ENCODE measurements around the gene LY6G5B. TPM values are rescaled to one million over a fixed set of nuclear protein-coding genes. Genes with fewer than 3 reads are reported as not detected.

LY6G5B gene
- total RNA-seq, 2 experiments from 2014 or later: 16.1 to 25.0 TPM

DNA sequence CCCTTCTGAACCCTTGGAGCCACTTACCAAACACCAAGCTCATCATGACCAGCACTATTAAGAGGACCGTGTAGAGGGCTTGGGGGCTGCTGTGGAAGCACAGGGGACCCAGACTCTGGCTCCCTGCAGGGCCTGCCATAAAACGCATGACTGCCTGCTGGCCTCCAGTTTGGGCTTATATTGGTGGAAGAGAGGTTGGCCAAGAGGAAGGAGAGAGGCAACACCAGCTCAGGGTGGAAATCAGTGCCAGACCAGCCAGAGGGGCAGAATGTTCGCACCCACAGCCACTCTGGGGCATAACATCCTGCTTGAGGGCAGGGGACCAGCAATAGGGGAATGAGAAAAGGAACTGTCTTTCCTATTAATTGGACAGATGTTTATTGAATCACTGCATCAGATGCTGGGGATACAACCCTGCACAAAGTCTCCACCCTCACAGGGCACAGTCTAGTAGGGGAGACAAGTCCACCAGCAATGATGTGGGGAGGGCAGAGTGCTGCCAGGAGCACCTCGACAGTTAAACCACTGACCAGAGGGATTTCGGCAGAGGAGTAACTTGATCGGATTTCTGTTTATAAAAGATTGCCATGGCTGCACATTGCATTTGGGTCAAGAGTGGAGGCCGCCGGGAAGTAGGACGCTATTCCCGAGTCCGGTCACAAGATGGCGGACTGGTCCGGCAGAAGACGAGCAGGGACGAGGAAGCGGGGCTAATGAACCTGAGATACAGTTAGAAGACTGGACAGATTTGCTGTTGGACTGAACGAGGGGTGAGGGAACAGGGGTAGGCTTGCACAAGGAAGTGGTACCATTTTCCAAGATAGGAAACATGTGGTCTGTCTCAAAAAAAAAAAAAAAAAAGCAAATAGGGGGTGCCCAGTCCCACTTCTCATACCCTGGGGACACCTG lies 10.7 kb downstream of the LY6G5B start, which contains the start of gene LY6G5C:
LY6G5C (minus strand) TSS at position 842 of the 909 bp plus-strand sequence; CDS start at position 148, 694 bp downstream.
- H3K27ac Mint-ChIP-seq: peak within 1 kb of the TSS; percentile 78
- H3K4me1 Mint-ChIP-seq: peaks cover 34% of the 10 kb centered on the region
- ATAC-seq: peak; percentile 78
- H3K27me3 Mint-ChIP-seq: no peaks in the 10 kb centered on the region
- no peaks in the 10 kb centered on the region for H3K9me3 Mint-ChIP-seq (ENCODE audit: low read depth)
- H3K36me3 Mint-ChIP-seq: no peaks in the 10 kb centered on the region
- CTCF ChIA-PET: interaction anchor here (0.6 to 2.3 kb wide), 27 partner anchors 9 to 278 kb away, joined by 3 to 28 read pairs (median 4); partner anchors contain the start of genes ABHD16A, HSPA1B, MSH5 and NELFE
- H3K4me3 Mint-ChIP-seq: peak within 1 kb of the TSS; percentile 71
- DNase-seq: peak; percentile 80

DNA sequence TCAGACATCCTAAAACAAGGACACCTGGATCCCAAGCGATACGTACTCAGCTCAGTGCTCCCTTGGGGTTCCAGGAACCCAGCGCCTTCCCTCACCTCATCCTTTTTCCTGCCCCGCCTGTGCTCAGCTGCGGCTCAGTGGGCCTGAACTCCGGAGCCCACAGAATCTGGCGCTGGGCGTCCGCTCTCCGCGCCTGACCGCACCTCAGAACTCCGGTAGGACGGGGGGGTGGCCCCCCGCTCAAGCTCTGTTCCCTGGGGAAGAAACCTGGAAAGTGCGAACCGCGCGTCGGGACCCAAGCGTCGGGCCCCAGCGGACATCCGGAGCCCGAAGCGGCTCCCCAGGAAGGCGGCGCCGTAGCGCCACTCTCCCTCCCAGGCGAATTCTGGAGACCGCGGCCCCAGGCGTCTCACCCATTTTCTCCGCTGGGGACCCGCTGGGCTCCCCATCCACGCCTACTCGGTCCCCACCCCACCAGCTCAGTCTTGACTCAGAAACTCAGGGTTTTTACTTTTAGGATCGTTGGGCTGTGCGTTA lies 11.4 kb downstream of the LY6G5B start:
- Mint-ChIP-seq H3K27me3 (no peaks in the 10 kb centered on the region), H3K27ac (peak overlapping the region; percentile 78), H3K36me3 (no peaks in the 10 kb centered on the region), H3K4me3 (peak overlapping the region; percentile 71), H3K9me3 (ENCODE audit: low read depth) (no peaks in the 10 kb centered on the region), H3K4me1 (peaks cover 34% of the 10 kb centered on the region)
- peak; percentile 70 for ATAC-seq
- CTCF ChIA-PET: interaction anchor here (0.7 to 2.3 kb wide), 25 partner anchors 10 to 277 kb away, joined by 3 to 28 read pairs (median 4); partner anchors contain the start of genes ABHD16A, HSPA1B, MSH5 and NELFE
- peak; percentile 57 for DNase-seq

DNA sequence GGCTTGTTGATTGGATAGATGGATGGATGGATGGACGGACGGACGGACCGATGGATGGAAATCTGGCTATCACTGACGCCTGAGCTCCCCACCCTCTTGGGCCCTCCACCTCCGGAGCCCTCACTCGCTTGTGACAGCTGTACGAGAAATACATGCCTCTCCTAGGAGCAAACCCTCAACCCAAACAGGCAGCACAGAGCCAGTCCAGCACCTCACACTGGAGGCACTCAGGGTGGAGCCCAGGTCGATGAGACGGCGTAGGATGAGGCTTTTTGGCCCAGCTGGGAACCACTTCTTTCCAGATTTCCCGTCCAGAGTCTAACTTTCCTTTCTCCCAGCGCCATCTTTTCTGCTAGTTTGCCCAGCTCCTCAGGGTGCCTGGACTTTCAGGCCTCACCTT lies 13.8 kb downstream of the LY6G5B start:
- CTCF ChIA-PET: interaction anchor here (0.7 to 2.9 kb wide), 4 partner anchors 29 to 86 kb away, joined by 3 to 9 read pairs (median 6); no protein-coding TSS in a partner anchor
- H3K9me3 Mint-ChIP-seq (ENCODE audit: low read depth): no peaks in the 10 kb centered on the region
- no peaks in the 10 kb centered on the region for H3K27me3 Mint-ChIP-seq
- H3K36me3 Mint-ChIP-seq: peaks cover 5% of the 10 kb centered on the region
- no peak overlapping the region for H3K4me3 Mint-ChIP-seq
- ATAC-seq (no peak), DNase-seq (no peak)
- no peak overlapping the region for H3K27ac Mint-ChIP-seq
- H3K4me1 Mint-ChIP-seq: peaks cover 22% of the 10 kb centered on the region

DNA sequence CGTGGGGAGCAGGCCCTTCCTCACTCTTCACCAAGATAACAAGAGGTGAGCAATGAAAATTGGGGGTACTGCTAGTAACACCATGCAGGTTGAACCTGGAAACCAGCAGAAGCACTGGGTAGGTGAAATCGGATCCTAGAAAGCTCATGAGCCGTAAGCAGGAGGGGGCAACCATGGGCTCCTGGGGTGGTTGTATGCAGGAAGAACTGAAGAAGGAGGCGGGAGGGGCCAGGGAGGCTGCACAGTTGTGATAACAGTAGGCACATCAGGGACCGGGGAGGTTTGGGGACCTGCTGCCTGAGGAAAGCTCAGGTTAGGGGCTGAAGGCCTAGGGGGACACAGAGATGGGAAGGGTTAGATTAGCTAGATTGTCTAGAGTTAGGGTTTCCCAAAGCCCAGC lies 16.7 kb downstream of the LY6G5B start:
- CTCF ChIA-PET: interaction anchor here (1.5 kb wide), 1 partner anchor 52 kb away, joined by 3 read pairs; no protein-coding TSS in a partner anchor
- Mint-ChIP-seq H3K9me3 (ENCODE audit: low read depth) (no peaks in the 10 kb centered on the region), H3K27me3 (no peaks in the 10 kb centered on the region), H3K4me1 (peaks cover 2% of the 10 kb centered on the region), H3K27ac (no peak overlapping the region), H3K36me3 (peaks cover 10% of the 10 kb centered on the region), H3K4me3 (no peak overlapping the region)
- ATAC-seq: no peak
- no peak for DNase-seq

DNA sequence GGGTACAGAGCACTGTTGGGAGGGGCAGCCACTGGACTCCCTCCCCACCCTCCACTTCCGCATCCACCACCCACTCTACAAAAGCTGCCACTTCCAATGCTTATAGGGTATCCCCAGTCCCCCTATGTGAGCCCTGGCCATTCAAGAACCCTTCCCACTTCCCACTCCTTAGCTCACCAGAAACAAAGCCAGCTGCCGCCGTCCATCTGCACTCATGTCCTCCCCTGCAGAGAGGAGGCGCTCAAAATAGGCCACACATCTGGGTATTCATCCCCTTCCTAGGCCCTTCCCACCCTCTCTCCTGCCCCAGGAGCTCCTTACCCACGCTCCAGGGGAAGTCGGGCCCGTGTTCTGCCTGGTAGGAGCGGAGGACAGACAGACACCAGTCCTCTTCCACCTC lies 17.5 kb downstream of the LY6G5B start:
- no peak overlapping the region for H3K27ac Mint-ChIP-seq
- H3K27me3 Mint-ChIP-seq: no peaks in the 10 kb centered on the region
- CTCF ChIA-PET: interaction anchor here (1.5 kb wide), 1 partner anchor 52 kb away, joined by 3 read pairs; no protein-coding TSS in a partner anchor
- ATAC-seq (no peak), DNase-seq (no peak)
- H3K36me3 Mint-ChIP-seq: peaks cover 12% of the 10 kb centered on the region
- H3K4me3 Mint-ChIP-seq: no peak overlapping the region
- no peaks in the 10 kb centered on the region for H3K4me1 Mint-ChIP-seq
- no peaks in the 10 kb centered on the region for H3K9me3 Mint-ChIP-seq (ENCODE audit: low read depth)

DNA sequence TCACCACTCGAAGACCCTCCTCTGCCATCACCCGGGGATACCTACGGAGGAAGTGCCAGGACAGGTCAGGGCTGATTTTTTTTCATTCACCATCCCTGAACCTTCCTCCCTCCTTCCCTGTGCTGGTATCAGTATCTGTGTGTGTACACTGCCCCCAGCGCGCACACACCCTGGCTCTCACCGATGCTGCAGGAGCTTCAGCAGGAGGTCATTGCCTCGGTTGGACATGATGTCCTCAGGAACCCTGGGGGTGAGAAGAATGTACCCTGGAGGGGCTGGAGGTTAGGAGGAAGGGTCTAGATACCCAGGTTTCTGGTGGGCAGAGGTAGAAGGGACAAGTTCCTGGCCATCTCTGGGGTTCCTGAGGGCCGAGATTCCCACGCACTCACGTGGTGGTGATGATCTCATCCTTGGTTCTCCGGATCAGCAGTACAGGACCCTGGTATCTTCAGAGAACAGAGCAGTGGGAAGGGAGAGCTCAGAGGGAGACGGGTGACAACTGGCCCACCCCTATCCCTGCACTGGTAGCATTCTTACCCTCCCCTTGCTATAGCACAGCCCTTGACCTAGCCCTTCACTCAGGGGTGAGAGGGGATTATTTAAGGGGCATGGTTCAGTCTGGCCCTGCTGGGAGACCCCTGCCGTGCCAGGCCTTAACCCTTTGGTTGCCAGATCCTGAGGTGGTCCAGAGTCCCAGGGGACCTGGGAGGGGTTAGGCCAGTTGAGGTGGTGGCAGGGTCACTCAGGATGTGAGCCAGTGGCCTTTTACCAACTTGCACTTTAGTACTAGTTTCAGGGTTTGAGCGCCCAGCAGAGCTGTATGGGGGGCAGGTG lies 18.3 kb downstream of the LY6G5B start:
- CTCF ChIA-PET: interaction anchor here (1.5 kb wide), 1 partner anchor 51 kb away, joined by 3 read pairs; no protein-coding TSS in a partner anchor
- Mint-ChIP-seq H3K27me3 (no peaks in the 10 kb centered on the region), H3K4me1 (no peaks in the 10 kb centered on the region), H3K36me3 (peaks cover 14% of the 10 kb centered on the region), H3K27ac (no peak overlapping the region), H3K4me3 (no peak overlapping the region), H3K9me3 (ENCODE audit: low read depth) (no peaks in the 10 kb centered on the region)
- DNase-seq (no peak), ATAC-seq (no peak)

DNA sequence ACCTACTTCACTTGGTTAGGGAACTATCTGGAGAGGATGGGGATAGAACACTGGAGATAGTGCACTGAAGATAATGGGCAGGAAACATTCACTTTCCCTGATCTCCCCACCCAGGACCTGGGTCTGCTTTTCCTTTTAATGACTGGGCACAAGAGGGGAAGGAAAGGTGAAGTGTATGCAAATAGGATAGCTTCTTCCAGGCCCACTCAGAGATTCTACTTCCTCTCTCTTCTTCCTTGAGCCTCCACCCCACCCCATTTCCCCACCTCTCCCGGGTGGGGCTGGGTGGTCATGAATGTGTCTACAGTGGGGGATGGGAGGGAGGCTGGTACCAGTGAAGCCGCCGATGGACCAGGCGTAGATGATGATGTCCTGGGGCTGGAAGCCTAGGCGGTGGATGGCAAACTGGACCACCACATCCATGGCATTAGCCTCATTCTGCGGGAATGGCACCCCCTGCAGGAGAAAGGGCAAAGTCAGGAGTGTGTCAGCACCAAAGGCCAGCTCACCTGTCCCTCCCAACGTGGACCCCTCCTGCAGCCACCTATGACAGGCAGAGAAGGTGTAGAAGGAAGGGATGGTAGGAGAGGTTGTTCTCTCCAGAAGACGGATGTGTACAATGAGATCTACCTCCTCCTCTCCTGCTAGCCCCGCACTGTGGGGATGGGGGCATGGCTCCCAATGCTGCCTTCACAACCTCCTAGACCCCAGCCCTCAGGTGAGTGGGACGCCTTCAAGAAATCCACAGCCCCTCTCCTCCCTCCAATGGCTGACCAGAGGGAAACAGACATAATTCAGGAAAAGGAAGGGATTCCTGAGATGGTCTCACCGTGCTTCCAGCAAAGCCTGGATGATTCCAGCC lies 19.7 kb downstream of the LY6G5B start:
- DNase-seq: no peak
- H3K36me3 Mint-ChIP-seq: peaks cover 14% of the 10 kb centered on the region
- H3K27ac Mint-ChIP-seq: no peak overlapping the region
- no peaks in the 10 kb centered on the region for H3K27me3 Mint-ChIP-seq
- peak; percentile 53 for ATAC-seq
- no peak overlapping the region for H3K4me3 Mint-ChIP-seq
- no peaks in the 10 kb centered on the region for H3K9me3 Mint-ChIP-seq (ENCODE audit: low read depth)
- CTCF ChIA-PET: interaction anchor here (1.4 to 2.1 kb wide), 2 partner anchors 8 to 67 kb away, joined by 3 to 6 read pairs; partner anchors contain the start of gene LY6G5C
- no peaks in the 10 kb centered on the region for H3K4me1 Mint-ChIP-seq

DNA sequence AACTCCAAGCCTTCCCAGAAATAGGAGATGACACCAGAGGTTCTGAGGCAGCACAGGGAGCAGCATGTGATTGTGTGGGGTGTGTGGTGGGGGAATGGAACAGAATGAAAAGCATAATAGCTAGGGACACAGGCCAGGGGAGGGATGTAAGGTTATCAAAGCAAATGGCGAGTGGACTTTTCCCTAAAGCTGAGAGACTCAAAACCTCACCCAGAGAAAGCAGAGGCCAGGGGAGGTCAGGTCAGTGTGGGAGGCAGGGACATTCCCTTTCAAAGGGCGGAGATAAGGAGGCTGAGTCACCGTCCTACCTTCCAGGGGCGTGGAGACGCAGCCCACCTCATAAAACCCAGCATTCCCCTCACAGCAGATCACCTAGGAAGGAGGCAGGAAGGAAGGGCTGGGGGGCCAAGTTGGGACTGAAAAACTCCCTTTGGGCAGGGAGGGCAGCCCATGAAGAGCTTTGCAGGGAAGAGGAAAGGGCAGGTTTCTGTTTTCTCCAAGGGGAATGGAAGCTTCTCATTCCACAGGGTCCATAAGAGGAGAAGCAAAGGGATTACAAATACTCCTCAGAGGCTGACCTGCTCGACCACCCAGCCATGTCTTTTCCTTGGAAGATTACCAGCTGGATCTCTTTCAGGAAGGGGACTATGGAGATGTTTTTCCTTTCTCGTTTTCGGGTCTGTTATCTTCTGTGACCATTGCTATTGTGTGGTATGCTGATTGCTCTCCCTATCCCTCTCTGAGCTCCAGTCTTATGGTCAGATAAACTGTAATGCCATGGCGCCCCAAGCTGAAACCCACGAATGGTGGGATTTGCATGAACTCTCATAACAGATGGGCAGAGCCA lies 20.7 kb downstream of the LY6G5B start:
- Mint-ChIP-seq H3K27me3 (no peaks in the 10 kb centered on the region), H3K27ac (no peak overlapping the region), H3K4me3 (no peak overlapping the region), H3K9me3 (ENCODE audit: low read depth) (no peaks in the 10 kb centered on the region), H3K4me1 (no peaks in the 10 kb centered on the region), H3K36me3 (peaks cover 18% of the 10 kb centered on the region)
- DNase-seq (no peak), ATAC-seq (no peak)
- CTCF ChIA-PET: interaction anchor here (1.0 to 2.1 kb wide), 3 partner anchors 9 to 101 kb away, joined by 3 to 6 read pairs (median 4); partner anchors contain the start of gene LY6G5C

DNA sequence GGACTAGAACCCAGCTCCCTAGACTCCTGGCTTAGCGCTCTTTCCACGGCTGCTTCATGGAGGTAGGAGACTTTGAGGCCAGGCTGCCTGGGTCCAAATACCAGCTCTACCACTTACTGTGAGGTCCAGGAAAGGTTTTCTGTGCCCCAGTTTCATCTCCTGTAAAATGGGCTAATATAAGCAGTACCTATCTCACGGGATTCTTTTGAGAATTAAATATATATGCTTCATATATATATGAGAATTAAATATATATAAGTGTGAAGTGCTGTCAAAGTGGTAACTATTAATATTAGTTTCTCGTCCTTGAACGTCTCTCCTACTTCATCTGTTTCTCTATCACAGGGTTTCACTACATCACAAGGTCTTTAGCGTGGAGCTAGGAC lies 21.3 kb downstream of the LY6G5B start:
- Mint-ChIP-seq H3K27me3 (no peaks in the 10 kb centered on the region), H3K27ac (no peak overlapping the region), H3K9me3 (ENCODE audit: low read depth) (no peaks in the 10 kb centered on the region), H3K4me3 (no peak overlapping the region), H3K4me1 (no peaks in the 10 kb centered on the region), H3K36me3 (peaks cover 18% of the 10 kb centered on the region)
- DNase-seq (no peak), ATAC-seq (no peak)
- CTCF ChIA-PET: interaction anchor here (1.0 to 2.1 kb wide), 2 partner anchors 10 to 100 kb away, joined by 4 to 6 read pairs; partner anchors contain the start of gene LY6G5C

DNA sequence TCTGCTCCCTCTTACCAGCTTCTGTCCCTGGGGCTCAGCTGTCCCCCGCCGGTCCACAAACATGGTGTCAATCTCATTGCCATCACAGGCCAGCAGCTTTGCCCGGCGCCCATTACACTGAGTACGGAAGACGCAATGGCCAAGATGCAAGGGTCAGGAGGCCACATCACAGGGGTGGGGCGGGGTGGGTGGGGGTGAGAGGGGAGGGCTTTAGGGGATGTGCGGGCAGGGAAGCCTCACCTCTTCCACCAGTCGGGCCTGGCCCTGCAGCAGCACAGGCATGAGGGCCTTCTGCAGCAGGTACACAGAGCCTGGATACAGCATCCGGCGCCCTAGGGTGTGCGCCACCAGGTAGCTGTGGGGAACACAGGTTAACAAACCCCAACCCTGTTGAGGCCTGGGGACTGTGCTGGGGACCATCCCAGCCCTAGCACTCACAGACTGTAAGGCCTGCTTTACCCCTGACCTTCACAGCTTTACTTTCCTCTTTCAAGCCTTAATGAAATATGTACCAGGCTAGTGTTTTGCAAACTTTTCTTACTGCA lies 21.9 kb downstream of the LY6G5B start:
- no peak overlapping the region for H3K4me3 Mint-ChIP-seq
- H3K4me1 Mint-ChIP-seq: no peaks in the 10 kb centered on the region
- DNase-seq (no peak), ATAC-seq (no peak)
- CTCF ChIA-PET: interaction anchor here (1.0 to 2.1 kb wide), 3 partner anchors 10 to 100 kb away, joined by 3 to 6 read pairs (median 4); partner anchors contain the start of gene LY6G5C
- no peaks in the 10 kb centered on the region for H3K9me3 Mint-ChIP-seq (ENCODE audit: low read depth)
- no peaks in the 10 kb centered on the region for H3K27me3 Mint-ChIP-seq
- peaks cover 20% of the 10 kb centered on the region for H3K36me3 Mint-ChIP-seq
- no peak overlapping the region for H3K27ac Mint-ChIP-seq

DNA sequence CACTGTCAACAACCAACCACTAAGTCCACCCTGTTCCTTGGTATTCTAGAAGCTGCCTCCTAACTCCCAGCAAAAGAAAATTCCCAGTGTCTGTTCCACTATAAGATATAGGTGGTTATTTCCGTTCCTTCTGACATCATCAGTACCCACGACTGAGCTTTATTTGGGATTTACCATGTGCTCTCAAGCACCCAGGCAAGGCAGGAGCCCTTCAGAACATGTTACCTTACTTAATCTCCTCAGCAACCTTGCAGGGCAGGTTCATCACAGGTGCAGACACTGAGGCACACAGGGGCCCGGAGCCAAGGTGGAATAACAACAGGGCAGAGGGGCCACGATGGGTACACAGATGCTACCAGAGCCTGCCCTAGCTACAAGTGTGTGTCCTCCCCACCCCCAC lies 22.6 kb downstream of the LY6G5B start:
- H3K27me3 Mint-ChIP-seq: no peaks in the 10 kb centered on the region
- H3K9me3 Mint-ChIP-seq (ENCODE audit: low read depth): no peaks in the 10 kb centered on the region
- H3K27ac Mint-ChIP-seq: no peak overlapping the region
- H3K4me3 Mint-ChIP-seq: no peak overlapping the region
- CTCF ChIA-PET: interaction anchor here (0.6 to 1.5 kb wide), 2 partner anchors 19 to 138 kb away, joined by 3 read pairs; no protein-coding TSS in a partner anchor
- DNase-seq: no peak
- H3K36me3 Mint-ChIP-seq: peaks cover 25% of the 10 kb centered on the region
- H3K4me1 Mint-ChIP-seq: peaks cover 1% of the 10 kb centered on the region
- ATAC-seq: no peak

Measured in activated CD8-positive, alpha-beta memory T cell treated with anti-CD3 and anti-CD28 coated beads, Interleukin-2, amount 10 ng/mL, durations not matched to agents 7 days and 5 days (primary cell).